GM18508 (cell line): ENCODE measurements around the gene PTPRN2.

Experiments
- ATAC-seq: cut with Tn5 transposase; IDR thresholded peaks from one replicate; pipeline ENCODE4 v1.9.1; 2021; ENCODE audit warnings: moderate number of reproducible peaks; ENCODE audit not compliant: insufficient read depth, unreplicated experiment

The PTPRN2 gene

DNA sequence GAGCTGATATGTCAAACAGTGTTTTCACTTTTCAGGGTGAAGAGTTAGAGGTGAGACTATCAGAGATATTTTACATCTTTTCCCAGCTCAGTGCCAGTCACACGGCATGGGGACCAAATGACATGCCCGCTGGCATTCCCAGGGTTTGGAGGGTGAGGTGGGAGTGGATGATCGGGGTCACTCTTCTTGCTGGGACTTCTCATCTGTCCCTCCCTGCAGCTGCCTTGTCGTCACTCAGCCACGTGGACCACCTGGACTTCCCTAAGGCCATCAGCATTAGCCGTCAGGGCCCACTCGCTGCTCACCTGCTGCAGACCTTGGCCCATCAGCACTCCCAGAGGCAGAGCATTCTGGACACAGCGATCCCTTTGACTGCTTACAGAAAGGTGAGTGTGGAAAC is 949.1 kb downstream of the PTPRN2 start:
- ATAC-seq: no peak

GRCh38 chr7:157637216-157637949 is 950.2 kb downstream of the PTPRN2 start:
- no peak for ATAC-seq

DNA sequence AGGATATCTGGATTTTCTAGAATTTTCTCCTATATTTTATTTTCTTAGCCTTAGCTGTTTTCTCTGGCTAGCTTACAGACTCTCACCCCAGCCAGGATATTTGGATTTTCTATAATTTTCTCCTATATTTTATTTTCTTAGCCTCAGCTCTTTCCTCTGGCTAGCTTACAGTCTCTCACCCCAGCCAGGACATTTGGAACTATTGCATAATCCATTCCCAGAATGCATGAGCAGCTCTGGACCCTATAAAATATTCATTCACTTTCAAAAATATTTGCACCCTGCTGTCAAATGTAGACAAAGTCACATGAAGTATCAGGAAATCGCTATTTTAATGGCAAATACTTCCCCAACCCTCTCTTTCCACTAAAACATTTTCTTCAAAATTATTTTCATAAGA is 952.0 kb downstream of the PTPRN2 start:
- ATAC-seq: no peak

GRCh38 chr7:157635148-157635500 is 952.5 kb downstream of the PTPRN2 start:
- no peak for ATAC-seq

DNA sequence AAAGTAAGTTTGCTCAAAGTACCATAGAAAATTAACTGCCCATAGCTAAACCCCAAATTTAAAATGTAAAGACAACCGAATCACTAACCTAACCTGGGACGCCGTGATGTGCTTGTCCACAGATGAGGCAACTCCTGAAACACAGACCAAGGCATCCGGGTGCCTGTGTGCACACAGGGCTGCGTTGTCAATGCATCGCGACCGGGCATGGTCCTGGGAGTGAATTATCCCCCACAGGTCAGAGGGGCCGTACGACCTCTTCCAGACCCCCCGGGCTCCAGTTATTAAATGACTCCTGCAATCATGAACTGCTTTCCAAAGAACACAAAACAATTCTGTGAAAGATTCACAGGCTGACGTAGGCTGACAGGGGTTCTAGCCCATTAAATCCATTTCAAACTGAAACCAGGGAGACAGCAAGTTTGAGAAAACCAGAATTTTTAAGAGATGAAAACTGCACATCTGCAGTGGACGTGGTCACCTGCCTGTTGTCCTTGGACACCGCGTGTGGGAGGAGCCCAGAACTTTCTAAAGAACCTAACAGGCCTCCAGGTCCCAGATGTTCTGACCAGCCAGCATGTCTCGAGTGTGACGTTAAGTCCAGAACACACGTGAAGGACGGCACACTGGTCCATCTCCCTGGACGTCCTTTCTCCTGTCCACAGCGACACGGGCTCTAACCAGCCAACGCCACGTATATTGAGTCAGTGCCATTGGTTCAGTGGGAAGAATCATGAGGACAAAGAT is 953.0 kb downstream of the PTPRN2 start:
- no peak for ATAC-seq

- ATAC-seq: no peak
Observed at GRCh38 chr7:157633465-157634185, 954.0 kb downstream of the PTPRN2 start.

DNA sequence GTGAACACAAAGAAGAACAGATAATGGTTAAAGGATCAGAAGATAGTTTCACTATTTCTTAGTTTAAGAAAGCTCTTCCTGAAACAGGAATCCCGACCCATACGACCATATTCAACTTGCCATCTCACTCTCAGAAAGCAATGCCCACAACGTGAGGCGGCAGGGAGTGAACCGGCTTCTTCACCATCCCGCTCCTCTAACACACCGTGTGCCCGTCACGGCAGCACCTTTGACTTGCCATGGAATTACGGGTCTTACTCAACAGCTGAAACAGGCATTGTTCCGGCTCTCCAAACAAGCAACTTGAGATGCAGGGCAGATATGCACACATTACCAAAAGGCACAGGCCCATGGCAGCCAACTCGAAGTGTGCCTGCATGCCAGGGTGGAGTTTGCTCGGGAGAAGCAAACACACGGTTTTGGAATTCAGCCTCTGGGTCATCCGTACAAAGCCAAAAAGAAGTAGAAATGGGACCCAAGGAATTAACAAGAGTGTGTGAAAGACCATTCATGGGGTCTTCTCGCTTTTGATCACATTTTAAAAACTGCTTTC is 957.2 kb downstream of the PTPRN2 start:
- ATAC-seq: no peak

DNA sequence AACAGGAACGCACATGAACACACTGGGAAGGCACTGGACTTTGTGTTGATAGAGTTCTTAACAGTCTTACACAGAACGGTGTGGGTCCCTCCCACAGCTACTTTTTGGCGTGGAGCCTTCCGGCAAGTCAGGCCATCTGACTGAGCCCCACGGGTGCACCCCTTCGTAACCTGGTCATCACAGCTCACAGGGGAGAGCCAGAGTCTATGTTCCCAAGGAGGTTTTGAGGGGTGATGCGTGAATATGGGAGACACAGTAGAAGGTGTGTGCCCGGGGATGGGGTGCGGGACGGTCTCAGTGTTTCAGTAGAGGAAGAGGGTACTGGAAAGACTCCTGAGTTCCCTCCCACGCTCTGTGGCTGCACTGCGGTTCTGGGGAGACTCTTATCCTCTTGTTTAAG is 959.2 kb downstream of the PTPRN2 start:
- ATAC-seq: no peak

- ATAC-seq: no peak
Observed at GRCh38 chr7:157627646-157628045, 960.0 kb downstream of the PTPRN2 start.

GRCh38 chr7:157627033-157627432 is 960.6 kb downstream of the PTPRN2 start:
- ATAC-seq: no peak

GRCh38 chr7:157625973-157626742 is 961.5 kb downstream of the PTPRN2 start:
- ATAC-seq: no peak

DNA sequence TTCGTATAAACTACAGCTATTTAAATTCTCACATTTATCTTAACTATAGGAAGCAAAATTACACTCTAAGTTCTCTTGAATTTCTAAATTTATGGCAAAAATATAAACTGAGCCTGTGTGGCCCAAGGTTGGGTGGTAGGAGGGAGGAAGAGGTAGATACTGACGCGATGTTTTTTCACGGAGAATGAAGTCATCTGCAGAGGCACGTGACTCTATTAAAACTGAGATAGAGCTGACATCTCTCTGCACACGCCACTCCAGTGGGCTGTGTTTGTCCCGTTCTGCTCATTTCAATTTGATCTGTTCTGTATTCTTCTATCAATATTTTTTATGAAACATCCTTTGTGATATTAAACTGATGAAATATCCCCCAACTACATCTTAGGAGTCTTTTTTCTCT is 964.1 kb downstream of the PTPRN2 start:
- ATAC-seq: no peak

- no peak for ATAC-seq
Observed at GRCh38 chr7:157622408-157623205, 965.0 kb downstream of the PTPRN2 start.

DNA sequence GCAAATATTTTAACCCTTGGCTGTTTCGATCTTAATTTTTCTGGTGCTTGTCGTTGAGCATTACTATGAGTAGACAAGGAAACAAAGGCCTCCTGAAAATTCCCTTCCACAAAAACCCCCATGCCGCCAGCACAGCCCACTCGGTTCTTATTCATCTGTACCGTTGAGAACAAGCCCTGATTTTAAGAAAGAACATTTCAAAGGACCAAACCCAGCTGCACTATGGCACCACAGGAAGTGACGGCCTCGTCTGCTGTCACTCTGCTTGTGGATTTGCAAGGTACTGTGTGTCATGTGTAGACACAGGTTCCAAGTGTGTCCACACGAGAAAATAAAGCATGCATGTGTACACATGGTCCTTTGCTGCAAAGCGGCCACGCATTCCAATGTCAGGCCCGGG is 965.6 kb downstream of the PTPRN2 start:
- no peak for ATAC-seq

GRCh38 chr7:157621131-157621681 is 966.4 kb downstream of the PTPRN2 start:
- no peak for ATAC-seq

DNA sequence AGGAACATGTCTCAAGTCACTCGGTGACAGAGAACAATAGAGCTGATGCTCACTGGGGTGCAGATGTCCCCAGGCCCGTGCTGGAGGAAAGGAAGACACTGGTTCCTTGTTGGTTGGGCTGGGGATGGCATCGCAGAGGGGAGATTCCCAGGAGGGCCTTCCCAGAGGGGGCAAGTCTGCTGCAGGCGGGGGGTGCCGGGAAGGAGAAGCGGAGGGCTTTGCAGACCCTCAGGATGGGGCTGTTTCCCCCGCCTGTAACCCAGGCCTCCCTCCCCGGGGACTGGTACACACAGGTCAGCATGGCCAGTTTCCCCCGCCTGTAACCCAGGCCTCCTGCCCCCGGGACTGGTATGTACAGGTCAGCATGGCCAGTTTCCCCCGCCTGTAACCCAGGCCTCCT is 967.0 kb downstream of the PTPRN2 start:
- ATAC-seq: no peak

- no peak for ATAC-seq
Observed at GRCh38 chr7:157619753-157620525, 967.7 kb downstream of the PTPRN2 start.

GRCh38 chr7:157618823-157619606 is 968.6 kb downstream of the PTPRN2 start:
- no peak for ATAC-seq
